Upper lobe of right lung (tissue), 1 donor: ENCODE results near the gene TMEM150C. TPM values are rescaled to one million over a fixed set of nuclear protein-coding genes. Genes with fewer than 3 reads are reported as not detected.

Experiments used
- ATAC-seq: fragments of 200-7000 bp; cut with Tn5 transposase; one replicate; pipeline ENCODE4 v1.9.1; 2020; ENCODE audit warnings: mild to moderate bottlenecking, moderate library complexity
- DNase-seq: peaks from one replicate; pipeline ENCODE4 v3.0.0-alpha.2; 2020
- H3K27ac ChIP-seq: fragments of 200-600 bp; one replicate; pipeline ENCODE4 v1.8.0; 2022
- H3K27me3 ChIP-seq: fragments of 200-600 bp; one replicate; pipeline ENCODE4 v1.8.0; 2022; ENCODE audit warnings: mild to moderate bottlenecking
- H3K36me3 ChIP-seq: fragments of 200-600 bp; one replicate; pipeline ENCODE4 v1.8.0; 2022
- H3K4me1 ChIP-seq: fragments of 200-600 bp; one replicate; pipeline ENCODE4 v1.8.0; 2022
- H3K4me3 ChIP-seq: fragments of 200-600 bp; one replicate; pipeline ENCODE4 v1.8.0; 2022; ENCODE audit warnings: mild to moderate bottlenecking
- H3K9me3 ChIP-seq: fragments of 200-600 bp; one replicate; pipeline ENCODE4 v1.8.0; 2022
- intact Hi-C: fragments of 100-400 bp; cut with DNase I; formaldehyde crosslinking; loops from one replicate; pipeline ENCODE4 v1.11.0; 2022
- total RNA-seq: library from RNA; stranded (reverse); fragmentation: NEBNext Ultra II Directional; extraction: Animal tissue kit (Norgen Biotek cat#: 25700); gene quantifications from one replicate; pipeline ENCODE4 v1.2.1, GENCODE V29; 2021
- TF ChIP-seq, protein P1 (sequence below): fragments of 200-600 bp; IDR thresholded peaks from one replicate; pipeline ENCODE4 v1.8.0; 2022; ENCODE audit warnings: antibody characterized with exemption
- donor health status: DM: no; HTN: yes; CAD: no; lungs with severe emphysema.

TMEM150C gene
- total RNA-seq, 1 donor from 2014 or later = 5.9 TPM

DNA sequence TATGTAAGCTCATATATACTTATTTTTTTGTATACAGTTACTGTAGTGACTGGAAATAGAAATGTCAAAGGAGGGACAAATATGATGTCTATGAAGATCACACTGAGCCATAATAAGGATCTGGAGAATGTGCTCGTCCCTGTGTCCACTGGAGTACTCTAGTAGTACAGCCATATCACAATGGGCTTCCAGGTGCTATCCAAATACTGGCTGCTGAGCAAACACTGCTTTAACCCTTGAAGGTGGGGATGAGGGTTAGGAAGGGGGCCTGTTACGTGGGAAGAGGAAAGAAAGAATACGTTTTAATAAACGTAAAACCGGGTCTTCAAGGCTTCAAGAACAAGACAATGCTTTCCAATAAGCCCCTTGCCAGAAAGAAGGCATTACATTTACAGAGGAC, 29.8 kb upstream of the TMEM150C start:
- TF ChIP-seq, protein P1, sequence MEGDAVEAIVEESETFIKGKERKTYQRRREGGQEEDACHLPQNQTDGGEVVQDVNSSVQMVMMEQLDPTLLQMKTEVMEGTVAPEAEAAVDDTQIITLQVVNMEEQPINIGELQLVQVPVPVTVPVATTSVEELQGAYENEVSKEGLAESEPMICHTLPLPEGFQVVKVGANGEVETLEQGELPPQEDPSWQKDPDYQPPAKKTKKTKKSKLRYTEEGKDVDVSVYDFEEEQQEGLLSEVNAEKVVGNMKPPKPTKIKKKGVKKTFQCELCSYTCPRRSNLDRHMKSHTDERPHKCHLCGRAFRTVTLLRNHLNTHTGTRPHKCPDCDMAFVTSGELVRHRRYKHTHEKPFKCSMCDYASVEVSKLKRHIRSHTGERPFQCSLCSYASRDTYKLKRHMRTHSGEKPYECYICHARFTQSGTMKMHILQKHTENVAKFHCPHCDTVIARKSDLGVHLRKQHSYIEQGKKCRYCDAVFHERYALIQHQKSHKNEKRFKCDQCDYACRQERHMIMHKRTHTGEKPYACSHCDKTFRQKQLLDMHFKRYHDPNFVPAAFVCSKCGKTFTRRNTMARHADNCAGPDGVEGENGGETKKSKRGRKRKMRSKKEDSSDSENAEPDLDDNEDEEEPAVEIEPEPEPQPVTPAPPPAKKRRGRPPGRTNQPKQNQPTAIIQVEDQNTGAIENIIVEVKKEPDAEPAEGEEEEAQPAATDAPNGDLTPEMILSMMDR = no peak
- intact Hi-C loops = no loop called here
- no peak overlapping the region for H3K4me3 ChIP-seq
- ATAC-seq (no peak), DNase-seq (no peak)
- no peak overlapping the region for H3K27ac ChIP-seq
- H3K9me3 ChIP-seq = no peaks in the 10 kb centered on the region
- peaks cover 4% of the 10 kb centered on the region for H3K27me3 ChIP-seq
- no peaks in the 10 kb centered on the region for H3K36me3 ChIP-seq
- no peaks in the 10 kb centered on the region for H3K4me1 ChIP-seq

DNA sequence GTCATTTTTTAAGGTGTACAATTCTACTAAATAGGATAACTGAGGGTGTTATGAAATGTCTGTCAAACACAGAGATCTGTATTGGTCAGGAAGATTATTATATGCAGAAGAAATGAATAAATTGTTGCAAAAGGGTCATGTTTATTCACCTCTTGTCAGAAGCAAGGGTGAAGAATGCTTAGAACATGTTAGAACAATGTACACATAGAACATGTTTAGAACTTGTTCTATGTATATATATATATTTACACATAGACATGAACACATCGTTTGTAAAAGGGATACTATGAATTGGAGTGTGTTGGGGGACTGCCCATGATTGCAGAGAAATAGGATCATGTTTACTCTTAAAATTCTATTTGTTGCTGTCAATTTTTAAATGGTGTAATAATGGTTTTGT, 28.0 kb upstream of the TMEM150C start:
- intact Hi-C loops = no loop called here
- DNase-seq (no peak), ATAC-seq (no peak)
- Histone ChIP-seq H3K4me3 (no peak overlapping the region), H3K27ac (no peak overlapping the region), H3K4me1 (no peaks in the 10 kb centered on the region), H3K36me3 (no peaks in the 10 kb centered on the region), H3K27me3 (no peaks in the 10 kb centered on the region), H3K9me3 (no peaks in the 10 kb centered on the region)
- TF ChIP-seq, protein P1 = no peak

DNA sequence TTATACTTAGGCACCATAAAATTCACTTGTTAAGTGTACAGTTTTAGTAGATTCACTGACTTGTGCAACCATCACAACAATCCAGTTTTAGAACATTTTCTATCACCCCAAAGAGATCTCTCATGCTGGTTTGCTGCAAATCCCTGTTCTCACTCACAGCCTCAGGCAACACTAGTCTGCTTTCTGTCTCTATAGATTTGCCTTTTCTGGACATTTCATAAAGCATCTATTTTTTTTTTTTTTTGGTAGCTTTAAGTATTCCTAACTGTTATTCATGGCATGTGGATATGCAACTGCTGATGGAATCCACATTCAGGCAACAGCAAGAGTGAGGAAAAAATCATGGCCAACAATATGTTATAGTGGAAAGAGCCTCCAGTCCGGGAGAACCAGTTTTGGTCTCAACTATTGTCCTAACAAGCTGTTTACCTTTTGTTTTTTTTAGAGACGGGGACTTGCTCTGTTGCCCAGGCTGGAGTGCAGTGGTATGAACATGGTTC, 27.0 kb upstream of the TMEM150C start:
- intact Hi-C loops = no loop called here
- Histone ChIP-seq H3K27ac (no peak overlapping the region), H3K9me3 (no peaks in the 10 kb centered on the region), H3K36me3 (no peaks in the 10 kb centered on the region), H3K27me3 (no peaks in the 10 kb centered on the region), H3K4me1 (no peaks in the 10 kb centered on the region), H3K4me3 (no peak overlapping the region)
- ATAC-seq = no peak
- TF ChIP-seq, protein P1 = no peak
- no peak for DNase-seq

DNA sequence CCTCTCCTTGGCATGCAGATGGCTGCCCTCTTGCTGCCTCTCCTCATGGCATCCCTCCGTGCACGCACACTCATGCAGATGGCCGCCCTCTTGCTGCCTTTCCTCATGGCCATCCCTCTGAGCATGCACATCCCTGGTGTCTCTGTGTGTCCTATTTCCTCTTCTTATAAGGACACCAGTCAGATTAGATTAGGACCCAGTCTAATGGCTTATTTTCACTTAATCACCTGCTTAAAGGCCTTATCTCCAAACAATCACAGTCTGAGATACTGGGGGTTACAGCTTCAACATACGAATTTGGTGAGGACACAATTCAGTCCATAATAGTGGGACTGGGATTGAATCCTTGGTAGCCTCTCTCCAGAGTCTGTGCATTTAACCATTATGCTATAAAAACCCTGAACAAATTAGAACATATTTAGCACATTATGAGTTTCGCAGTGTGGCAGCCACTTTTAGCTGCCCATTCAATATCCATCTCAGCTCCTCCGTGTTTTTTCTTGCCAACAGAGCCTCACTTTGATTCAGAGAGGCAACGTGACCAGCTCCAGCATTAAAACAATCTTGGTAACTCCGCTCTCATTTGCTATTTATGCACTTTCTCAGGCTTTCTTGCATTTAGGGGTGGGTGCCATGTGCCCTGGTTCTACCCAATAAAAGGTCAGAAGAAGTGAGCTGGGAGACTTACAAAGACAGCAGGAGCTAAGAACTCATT, 26.2 kb upstream of the TMEM150C start:
- no peaks in the 10 kb centered on the region for H3K9me3 ChIP-seq
- no peaks in the 10 kb centered on the region for H3K27me3 ChIP-seq
- DNase-seq (no peak), ATAC-seq (no peak)
- TF ChIP-seq, protein P1 = no peak
- H3K4me1 ChIP-seq = no peaks in the 10 kb centered on the region
- intact Hi-C loops = no loop called here
- H3K27ac ChIP-seq = no peak overlapping the region
- no peaks in the 10 kb centered on the region for H3K36me3 ChIP-seq
- H3K4me3 ChIP-seq = no peak overlapping the region

DNA sequence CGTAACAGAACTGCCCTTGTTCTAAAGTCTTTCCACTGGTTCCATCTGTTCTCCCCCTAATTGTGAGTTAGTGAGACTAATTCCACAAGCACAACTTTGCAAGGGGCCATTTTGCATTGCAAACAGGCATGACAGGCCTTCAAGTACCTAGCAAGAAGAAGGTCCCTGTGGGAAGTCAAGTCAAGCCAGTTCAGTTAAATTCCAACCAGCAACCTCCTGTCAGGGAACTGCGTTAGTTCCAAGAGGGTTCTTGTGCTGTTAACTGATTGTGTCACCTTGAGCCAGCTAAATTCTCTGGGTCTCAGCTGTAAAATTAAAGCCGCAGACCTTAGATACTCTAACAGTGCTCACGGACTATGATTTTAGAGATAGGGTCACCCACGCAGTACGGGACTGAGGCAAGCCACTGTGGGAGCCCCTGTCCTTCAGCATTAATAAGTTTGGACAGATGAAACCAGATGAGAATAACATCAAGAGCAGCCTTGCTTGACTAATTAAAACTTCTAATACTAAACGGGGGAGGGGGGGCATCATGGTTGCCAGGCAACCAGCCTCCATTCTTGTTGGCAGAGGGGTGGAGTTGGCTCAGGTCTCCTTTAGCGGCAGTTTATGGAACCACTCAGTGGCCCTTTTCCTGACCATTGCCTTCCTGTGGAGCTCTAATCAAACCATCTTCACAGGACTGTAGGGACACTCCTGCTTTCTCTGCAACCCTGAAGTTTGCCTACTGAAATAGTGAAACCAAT, 24.1 kb upstream of the TMEM150C start:
- Histone ChIP-seq H3K27ac (no peak overlapping the region), H3K36me3 (no peaks in the 10 kb centered on the region), H3K4me1 (no peaks in the 10 kb centered on the region), H3K9me3 (no peaks in the 10 kb centered on the region), H3K4me3 (no peak overlapping the region), H3K27me3 (no peaks in the 10 kb centered on the region)
- intact Hi-C loops = no loop called here
- DNase-seq (no peak), ATAC-seq (no peak)
- TF ChIP-seq, protein P1 = no peak
